ENCODE measurements around the gene KRTAP5-2. TPM values are rescaled to one million over a fixed set of nuclear protein-coding genes. Genes with fewer than 3 reads are reported as not detected.
A peak's percentile ranks its signal among the peaks of the same experiment; 100 is the strongest.
"Not testable (repeated sequence)": the region's sequence is repeated elsewhere in the genome, so short reads cannot be mapped to it uniquely, and the experiment has no call there.

The KRTAP5-2 gene
- total RNA-seq, 4 donors from 2014 or later, result not detected

DNA sequence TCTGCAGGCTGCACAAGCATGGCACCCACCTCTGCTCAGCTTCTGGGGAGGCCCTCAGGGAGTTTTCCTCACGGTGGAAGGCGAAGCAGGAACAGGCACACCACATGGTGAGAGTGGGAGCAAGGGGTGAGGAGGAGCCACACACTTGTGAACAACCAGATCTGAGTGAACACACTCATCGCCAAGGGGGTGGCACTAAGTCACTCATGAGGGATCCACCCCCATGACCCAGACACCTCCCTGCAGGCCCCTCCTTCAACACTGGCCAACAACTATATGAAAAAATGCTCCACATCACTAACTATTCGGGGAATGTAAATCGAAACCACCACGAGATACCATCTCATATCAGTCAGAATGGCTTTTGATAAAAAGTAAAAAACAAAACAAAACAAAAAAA is 722 bp upstream of the KRTAP5-2 start:
- no peak overlapping the region for H3K4me3 ChIP-seq
- no peak for ATAC-seq
- H3K4me1 ChIP-seq, result no peaks in the 10 kb centered on the region
- TF ChIP-seq POLR2A (IDR thresholded peaks at IDR 0.05), result no peak
- TF ChIP-seq EP300 (IDR thresholded peaks at IDR 0.05), result no peak
- TF ChIP-seq, protein P1, sequence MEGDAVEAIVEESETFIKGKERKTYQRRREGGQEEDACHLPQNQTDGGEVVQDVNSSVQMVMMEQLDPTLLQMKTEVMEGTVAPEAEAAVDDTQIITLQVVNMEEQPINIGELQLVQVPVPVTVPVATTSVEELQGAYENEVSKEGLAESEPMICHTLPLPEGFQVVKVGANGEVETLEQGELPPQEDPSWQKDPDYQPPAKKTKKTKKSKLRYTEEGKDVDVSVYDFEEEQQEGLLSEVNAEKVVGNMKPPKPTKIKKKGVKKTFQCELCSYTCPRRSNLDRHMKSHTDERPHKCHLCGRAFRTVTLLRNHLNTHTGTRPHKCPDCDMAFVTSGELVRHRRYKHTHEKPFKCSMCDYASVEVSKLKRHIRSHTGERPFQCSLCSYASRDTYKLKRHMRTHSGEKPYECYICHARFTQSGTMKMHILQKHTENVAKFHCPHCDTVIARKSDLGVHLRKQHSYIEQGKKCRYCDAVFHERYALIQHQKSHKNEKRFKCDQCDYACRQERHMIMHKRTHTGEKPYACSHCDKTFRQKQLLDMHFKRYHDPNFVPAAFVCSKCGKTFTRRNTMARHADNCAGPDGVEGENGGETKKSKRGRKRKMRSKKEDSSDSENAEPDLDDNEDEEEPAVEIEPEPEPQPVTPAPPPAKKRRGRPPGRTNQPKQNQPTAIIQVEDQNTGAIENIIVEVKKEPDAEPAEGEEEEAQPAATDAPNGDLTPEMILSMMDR (IDR thresholded peaks at IDR 0.05), result no peak
- TF ChIP-seq POLR2AphosphoS5 (IDR thresholded peaks at IDR 0.05), result no peak
- peaks cover 69% of the 10 kb centered on the region for H3K27me3 ChIP-seq
- no peaks in the 10 kb centered on the region for H3K36me3 ChIP-seq
- H3K27ac ChIP-seq, result no peak overlapping the region
- 83% methylated on average over 2 of the region's 6 CpGs; no CpG with 5 or more reads in 1 of the 2 donors for WGBS, 2 donors (ENCODE audit: low coverage in 1 of 2)
- no peaks in the 10 kb centered on the region for H3K9me3 ChIP-seq

GRCh38 chr11:1598406-1598805 is 312 bp upstream of the KRTAP5-2 start:
- H3K27me3 ChIP-seq, result peaks cover 69% of the 10 kb centered on the region
- not testable (repeated sequence) for H3K36me3 ChIP-seq, H3K27ac ChIP-seq, H3K4me1 ChIP-seq, H3K9me3 ChIP-seq, H3K4me3 ChIP-seq, ATAC-seq
- WGBS, 2 donors (ENCODE audit: low coverage in 1 of 2), result 73 to 100% methylated on average over 1 to 3 of the region's 3 CpGs

- no peaks in the 10 kb centered on the region for H3K36me3 ChIP-seq
- no peak overlapping the region for H3K4me3 ChIP-seq
- H3K27me3 ChIP-seq, result peaks cover 76% of the 10 kb centered on the region
- no peak overlapping the region for H3K27ac ChIP-seq
- no peaks in the 10 kb centered on the region for H3K4me1 ChIP-seq
- 77% methylated on average over 5 of the region's 10 CpGs; no CpG with 5 or more reads in 1 of the 2 donors for WGBS, 2 donors (ENCODE audit: low coverage in 1 of 2)
- ATAC-seq, result no peak
- TF ChIP-seq POLR2AphosphoS5 (IDR thresholded peaks at IDR 0.05), result no peak
- TF ChIP-seq EP300 (IDR thresholded peaks at IDR 0.05), result no peak
- no peaks in the 10 kb centered on the region for H3K9me3 ChIP-seq
These were observed 632 bp downstream of the KRTAP5-2 start for GRCh38 chr11:1597331-1597993.

DNA sequence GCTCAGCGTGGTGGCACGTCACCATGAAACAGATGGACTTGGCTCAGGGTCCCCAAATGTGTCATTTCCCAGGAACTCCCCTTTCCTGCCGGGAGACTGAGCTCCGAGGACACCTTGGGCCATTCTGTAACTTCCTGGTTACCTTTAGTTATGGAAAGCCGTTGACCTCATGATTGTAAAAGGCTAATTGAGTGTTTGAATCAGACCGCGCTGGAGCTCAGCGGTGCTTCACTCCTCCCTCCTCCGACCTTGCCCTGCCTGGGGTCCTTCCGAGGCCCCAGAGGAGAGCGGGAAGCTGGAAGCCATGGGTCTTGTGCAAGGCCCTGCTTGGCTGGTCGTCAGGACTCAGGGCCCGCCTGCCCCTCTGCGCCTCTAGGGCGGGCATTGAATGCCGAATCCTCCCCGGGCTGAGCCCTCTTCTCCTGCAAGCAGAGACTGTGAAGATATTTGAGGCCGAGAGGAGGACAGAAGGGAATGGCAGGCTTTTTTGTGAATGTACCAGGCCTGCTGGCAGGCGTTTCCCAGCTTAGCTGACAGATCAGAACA is 1.4 kb downstream of the KRTAP5-2 start:
- H3K27me3 ChIP-seq, result peaks cover 71% of the 10 kb centered on the region
- ATAC-seq, result peak; percentile 25
- H3K36me3 ChIP-seq, H3K4me3 ChIP-seq, H3K27ac ChIP-seq, H3K4me1 ChIP-seq, H3K9me3 ChIP-seq: not testable (repeated sequence)
- 47 to 80% methylated on average over 2 to 5 of the region's 19 CpGs for WGBS, 2 donors (ENCODE audit: low coverage in 1 of 2)

DNA sequence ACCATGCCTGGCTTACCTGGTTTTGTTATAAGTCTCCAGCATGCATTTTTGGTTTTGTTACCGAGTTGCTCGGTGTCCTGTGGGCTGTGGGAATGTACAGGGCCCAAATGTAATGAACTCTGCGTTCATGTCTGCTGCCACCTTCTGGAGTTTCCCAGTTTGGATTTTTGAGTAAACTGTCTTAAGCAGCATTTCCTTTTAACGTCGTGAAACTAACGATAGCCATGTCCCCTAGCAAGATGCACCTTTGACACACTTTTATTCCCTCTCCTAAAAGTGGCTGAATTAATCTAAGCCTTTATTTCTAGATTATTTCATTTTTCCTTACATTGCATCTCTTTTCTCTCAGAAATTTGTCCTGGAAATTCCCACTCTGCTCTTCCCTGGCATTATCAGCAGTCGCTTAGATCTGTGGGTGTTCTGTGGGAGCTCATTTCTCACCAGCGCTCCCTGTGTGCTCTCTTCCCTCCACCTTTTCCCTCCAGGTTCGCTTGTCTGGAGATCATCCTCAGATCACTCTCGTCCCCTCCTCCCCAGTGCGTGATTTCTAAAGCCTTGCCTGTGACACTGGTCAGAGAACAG is 2.0 kb downstream of the KRTAP5-2 start:
- H3K4me3 ChIP-seq, H3K9me3 ChIP-seq, H3K27ac ChIP-seq, ATAC-seq, H3K4me1 ChIP-seq, H3K36me3 ChIP-seq: not testable (repeated sequence)
- 31 to 42% methylated on average over 7 to 11 of the region's 11 CpGs for whole genome bisulfite sequencing, 2 donors (ENCODE audit: low coverage in 1 of 2)
- H3K27me3 ChIP-seq, result peaks cover 66% of the 10 kb centered on the region

- 38 to 56% methylated on average over 9 of the region's 9 CpGs for WGBS, 2 donors (ENCODE audit: low coverage in 1 of 2)
- H3K27me3 ChIP-seq, result peaks cover 53% of the 10 kb centered on the region
- H3K36me3 ChIP-seq, result no peaks in the 10 kb centered on the region
- no peak overlapping the region for H3K27ac ChIP-seq
- no peak overlapping the region for H3K4me3 ChIP-seq
- H3K9me3 ChIP-seq, result no peaks in the 10 kb centered on the region
- TF ChIP-seq, protein P1 (IDR thresholded peaks at IDR 0.05), result no peak
- TF ChIP-seq EP300 (IDR thresholded peaks at IDR 0.05), result no peak
- no peak for TF ChIP-seq POLR2A (IDR thresholded peaks at IDR 0.05)
- no peak for TF ChIP-seq POLR2AphosphoS5 (IDR thresholded peaks at IDR 0.05)
- no peaks in the 10 kb centered on the region for H3K4me1 ChIP-seq
- no peak for ATAC-seq
These were observed 5.5 kb downstream of the KRTAP5-2 start for GRCh38 chr11:1592628-1593027.

DNA sequence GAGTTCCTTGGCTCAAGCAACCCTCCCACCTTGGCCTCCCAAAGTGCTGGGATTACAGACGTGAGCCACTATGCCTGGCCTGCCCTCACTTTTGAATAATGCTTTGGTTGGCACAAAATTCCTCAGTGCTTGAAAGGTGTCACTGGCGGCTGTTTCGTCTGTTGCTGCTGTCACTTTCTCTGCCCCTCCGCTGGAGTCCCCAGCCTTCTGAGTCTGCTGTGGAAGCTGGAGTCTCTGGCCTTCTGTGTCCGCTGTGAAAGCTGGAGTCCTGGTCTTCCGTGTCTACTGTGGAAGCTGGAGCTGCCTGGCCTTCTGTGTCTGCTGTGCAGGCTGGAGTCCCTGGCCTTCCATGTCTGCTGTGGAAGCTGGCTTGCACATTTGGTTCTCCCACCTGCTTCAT is 8.1 kb downstream of the KRTAP5-2 start:
- ATAC-seq, result no peak
- Histone ChIP-seq H3K27ac (no peak overlapping the region), H3K36me3 (no peaks in the 10 kb centered on the region), H3K4me1 (no peaks in the 10 kb centered on the region), H3K9me3 (no peaks in the 10 kb centered on the region), H3K27me3 (peaks cover 26% of the 10 kb centered on the region), H3K4me3 (no peak overlapping the region)
- 87% methylated on average over 4 of the region's 6 CpGs; no CpG with 5 or more reads in 1 of the 2 donors for whole genome bisulfite sequencing, 2 donors (ENCODE audit: low coverage in 1 of 2)
- TF ChIP-seq EP300 (IDR thresholded peaks at IDR 0.05) (no peak), POLR2AphosphoS5 (IDR thresholded peaks at IDR 0.05) (no peak), POLR2A (IDR thresholded peaks at IDR 0.05) (no peak)
- TF ChIP-seq, protein P1 (IDR thresholded peaks at IDR 0.05), result no peak

DNA sequence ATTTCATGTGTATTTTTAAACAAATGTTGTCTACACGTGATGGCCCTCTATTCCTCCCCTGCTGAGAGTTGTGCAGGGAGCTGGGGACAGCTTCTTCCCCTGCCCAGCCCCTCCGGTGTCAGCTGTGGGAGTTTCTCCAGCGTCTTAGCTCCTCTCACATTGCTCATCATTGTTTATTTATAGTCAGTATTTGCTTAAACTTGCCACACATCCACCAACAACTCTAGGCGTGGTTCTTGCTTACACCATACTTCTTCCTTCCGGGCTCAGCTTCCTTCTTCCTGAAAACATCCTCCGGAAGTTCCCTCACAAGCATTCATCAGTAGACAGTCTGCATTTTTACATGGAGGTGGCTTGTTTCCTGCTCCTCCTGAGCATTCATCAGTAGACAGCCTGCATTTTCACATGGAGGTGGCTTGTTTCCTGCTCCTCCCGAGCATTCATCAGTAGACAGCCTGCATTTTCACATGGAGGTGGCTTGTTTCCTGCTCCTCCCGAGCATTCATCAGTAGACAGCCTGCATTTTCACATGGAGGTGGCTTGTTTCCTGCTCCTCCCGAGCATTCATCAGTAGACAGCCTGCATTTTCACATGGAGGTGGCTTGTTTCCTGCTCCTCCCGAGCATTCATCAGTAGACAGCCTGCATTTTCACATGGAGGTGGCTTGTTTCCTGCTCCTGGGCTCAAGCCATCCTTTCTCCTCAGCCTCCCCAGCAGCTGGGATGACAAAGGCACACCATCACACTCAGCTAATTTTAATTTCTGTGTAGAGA is 8.7 kb downstream of the KRTAP5-2 start:
- 38 to 52% methylated on average over 3 to 6 of the region's 10 CpGs for WGBS, 2 donors (ENCODE audit: low coverage in 1 of 2)
- H3K9me3 ChIP-seq, ATAC-seq, H3K4me1 ChIP-seq, H3K27ac ChIP-seq, H3K36me3 ChIP-seq, H3K4me3 ChIP-seq: not testable (repeated sequence)
- peaks cover 27% of the 10 kb centered on the region for H3K27me3 ChIP-seq
